Small intestine (tissue), 7 donors: ENCODE data around the gene UCMA. TPM values are rescaled to one million over a fixed set of nuclear protein-coding genes. Genes with fewer than 3 reads are reported as not detected.
"Not testable (repeated sequence)": the region's sequence is repeated elsewhere in the genome, so short reads cannot be mapped to it uniquely, and the experiment has no call there.

Source experiments
- DNase-seq, 2 donors: peaks; one replicate each; pipeline versions ENCODE4 v3.0.0 to v3.0.0-alpha.2; 2013
- FAIRE-seq: peaks from 2 replicates; lab custom pipeline; 2012; peaks lifted over from hg19 to GRCh38; lab: Jason Lieb, UNC
- H3K27ac ChIP-seq, 3 donors: one replicate each; pipeline ENCODE4 v1.5.1; 2013; ENCODE audit warnings: low read length in 2 of 3, mild to moderate bottlenecking in 2 of 3, control low read depth in 1 of 3, inconsistent platforms in 1 of 3, low read depth in 1 of 3, moderate library complexity in 1 of 3
- H3K27me3 ChIP-seq, 3 donors: one replicate each; pipeline ENCODE4 v1.6.1; 2013; ENCODE audit warnings: low read length in 3 of 3, inconsistent platforms in 1 of 3; ENCODE audit not compliant: control insufficient read depth in 3 of 3, insufficient read depth in 3 of 3
- H3K36me3 ChIP-seq, 3 donors: one replicate each; pipeline ENCODE4 v1.6.1; 2013; ENCODE audit warnings: low read length in 3 of 3, inconsistent platforms in 1 of 3, low read depth in 1 of 3, mild to moderate bottlenecking in 1 of 3, moderate library complexity in 1 of 3; ENCODE audit not compliant: control insufficient read depth in 3 of 3, insufficient read depth in 2 of 3
- H3K4me1 ChIP-seq, 3 donors: one replicate each; pipeline ENCODE4 v1.6.1; 2013; ENCODE audit warnings: low read length in 2 of 3, inconsistent platforms in 1 of 3, low read depth in 1 of 3, mild to moderate bottlenecking in 1 of 3, moderate library complexity in 1 of 3; ENCODE audit not compliant: control insufficient read depth in 3 of 3, insufficient read depth in 2 of 3
- H3K4me3 ChIP-seq, 3 donors: one replicate each; pipeline ENCODE4 v1.5.1; 2013; ENCODE audit warnings: low read length in 3 of 3, control low read depth in 1 of 3, inconsistent platforms in 1 of 3, low read depth in 1 of 3, mild to moderate bottlenecking in 1 of 3, moderate library complexity in 1 of 3
- H3K9me3 ChIP-seq, 2 donors: one replicate each; pipeline ENCODE4 v1.6.1; 2013; ENCODE audit warnings: low read depth in 1 of 2, low read length in 1 of 2; ENCODE audit not compliant: control insufficient read depth in 2 of 2, insufficient read depth in 1 of 2
- WGBS, 3 donors: extraction: QIAGEN DNeasy Blood & Tissue Kit; methylation state at CpG; one replicate each; pipeline ENCODE4 v1.1.7; 2013; 5-methylcytosine and 5-hydroxymethylcytosine counted together
- polyA plus RNA-seq, 4 donors: library from polyadenylated mRNA; stranded (reverse) in 3 of 4; unstranded in 1 of 4; fragments of 200-250 nt in 3 of 4; fragments of 120-200 nt in 1 of 4; gene quantifications; one replicate each; pipeline versions ENCODE4 v1.2.1 to v1.2.3, GENCODE V29; 2013
- donor health status: healthy with polysubstance abuse.
- donor health status: control.
- donor health status: control.
- donor health status: Bipolar disorder and iron deficiency.
- donor health status: healthy.

Gene UCMA
- polyA plus RNA-seq, 4 donors = not detected

DNA sequence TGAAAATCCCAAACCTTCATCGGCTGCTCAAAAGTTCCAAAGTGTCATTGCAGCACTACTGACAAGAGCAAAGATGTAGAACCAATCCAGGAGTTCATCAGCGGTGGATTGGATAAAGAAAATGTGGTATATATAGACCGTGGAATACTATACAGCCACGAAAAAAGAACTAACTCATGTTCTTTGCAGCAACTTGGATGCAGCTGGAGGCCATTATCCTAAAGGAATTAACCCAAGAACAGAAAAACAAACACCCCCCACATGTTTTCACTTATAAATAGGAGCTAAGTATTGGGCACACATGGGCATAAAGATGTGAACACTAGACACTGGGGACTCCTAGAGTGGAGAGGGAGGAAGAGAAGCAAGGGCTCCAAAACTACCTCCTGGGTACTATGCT is 34.1 kb upstream of the UCMA start:
- Histone ChIP-seq H3K4me3 (no peak overlapping the region), H3K36me3 (no peaks in the 10 kb centered on the region), H3K4me1 (peaks cover 0 to 9% (median 0%) of the 10 kb centered on the region in 3 donors), H3K27ac (no peak overlapping the region), H3K27me3 (no peaks in the 10 kb centered on the region), H3K9me3 (peaks cover 0 to 3% of the 10 kb centered on the region in 2 donors)
- 71 to 94% (median 74%) methylated on average over 4 of the region's 4 CpGs for WGBS, 3 donors
- DNase-seq (no peak), FAIRE-seq (no peak)

DNA sequence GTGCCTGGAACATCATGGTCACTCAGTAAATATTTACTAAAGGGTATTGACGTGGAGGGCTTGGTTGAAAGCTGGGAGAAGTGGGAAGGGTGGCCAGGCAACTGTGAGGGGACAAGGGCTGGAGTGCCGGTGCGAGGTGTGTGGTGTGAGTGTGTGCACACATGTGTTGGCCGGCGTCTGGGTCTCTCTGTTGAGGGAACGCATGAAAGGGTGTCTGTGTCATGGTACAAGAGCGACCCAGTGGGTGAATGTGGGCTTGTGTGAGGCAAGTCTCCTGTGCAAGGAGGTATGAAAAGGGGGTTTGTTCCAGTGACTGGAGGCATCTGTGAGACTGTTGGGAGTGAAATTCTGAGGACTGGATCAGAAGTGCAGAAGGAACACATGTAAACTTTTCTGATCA is 29.4 kb upstream of the UCMA start:
- no peak overlapping the region for H3K4me3 ChIP-seq
- no peaks in the 10 kb centered on the region for H3K36me3 ChIP-seq
- H3K27me3 ChIP-seq = no peaks in the 10 kb centered on the region
- no peak for DNase-seq
- H3K9me3 ChIP-seq = peaks cover 0 to 6% of the 10 kb centered on the region in 2 donors
- 76 to 81% (median 80%) methylated on average over 7 of the region's 7 CpGs for WGBS, 3 donors
- no peak for FAIRE-seq
- H3K4me1 ChIP-seq = no peaks in the 10 kb centered on the region
- no peak overlapping the region for H3K27ac ChIP-seq

DNA sequence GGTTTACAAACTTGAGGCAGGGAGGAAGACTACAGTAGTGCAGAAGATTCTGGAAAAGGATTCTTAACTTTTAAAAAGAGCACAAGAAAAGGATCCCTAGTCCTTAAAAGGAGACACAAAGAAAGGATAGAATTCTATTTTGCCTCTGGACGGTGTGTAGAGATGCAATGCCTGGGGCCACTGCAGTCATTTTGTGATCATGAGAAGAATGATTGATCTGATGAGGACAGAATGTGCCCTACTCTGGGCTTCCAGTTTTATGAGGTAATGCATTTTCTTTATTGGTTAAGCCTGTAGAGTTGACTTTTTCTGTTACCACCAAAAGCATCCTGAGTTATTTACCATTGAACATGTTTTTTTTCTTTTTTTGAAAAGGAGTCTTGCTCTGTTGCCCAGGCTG is 28.3 kb upstream of the UCMA start:
- FAIRE-seq = no peak
- no peaks in the 10 kb centered on the region for H3K27me3 ChIP-seq

DNA sequence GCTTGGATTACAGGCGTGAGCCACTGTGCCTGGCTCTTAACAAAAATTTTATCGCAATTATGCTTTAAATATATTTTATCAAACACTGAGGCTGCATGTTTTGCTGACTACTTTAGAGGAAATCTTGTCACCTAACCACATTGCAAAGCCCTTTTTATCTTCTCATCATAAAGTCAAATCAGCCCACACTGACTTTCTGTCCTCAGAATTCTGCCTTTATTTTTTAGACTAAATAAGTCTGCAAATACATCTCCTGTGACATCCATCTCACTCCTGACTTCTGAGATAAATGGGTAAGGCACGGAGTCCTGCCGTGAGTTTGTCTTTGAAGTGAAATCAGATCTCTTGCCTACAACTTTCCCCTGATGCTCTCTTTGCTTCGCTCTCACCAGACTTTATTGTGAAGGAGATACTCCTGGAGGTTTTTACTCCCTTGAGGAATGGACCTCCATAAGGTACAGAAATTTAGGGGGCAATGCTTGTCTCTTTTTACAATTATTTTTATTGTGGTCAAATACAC is 23.5 kb upstream of the UCMA start:
- no peak for DNase-seq
- no peaks in the 10 kb centered on the region for H3K4me1 ChIP-seq
- H3K27me3 ChIP-seq = no peaks in the 10 kb centered on the region
- WGBS, 3 donors = 75 to 88% (median 81%) methylated on average over 5 of the region's 5 CpGs
- H3K27ac ChIP-seq = no peak overlapping the region
- H3K9me3 ChIP-seq = peaks cover 0 to 3% of the 10 kb centered on the region in 2 donors
- no peaks in the 10 kb centered on the region for H3K36me3 ChIP-seq
- no peak overlapping the region for H3K4me3 ChIP-seq
- FAIRE-seq = no peak

More for the DNA sequence above, 28.3 kb upstream of the UCMA start:
- WGBS, 3 donors = 86 to 97% (median 94%) methylated on average over 1 of the region's 1 CpG
- H3K4me1 ChIP-seq = no peaks in the 10 kb centered on the region
- no peak for DNase-seq
- no peaks in the 10 kb centered on the region for H3K36me3 ChIP-seq
- no peak overlapping the region for H3K27ac ChIP-seq
- H3K4me3 ChIP-seq = no peak overlapping the region
- peaks cover 0 to 3% of the 10 kb centered on the region in 2 donors for H3K9me3 ChIP-seq

DNA sequence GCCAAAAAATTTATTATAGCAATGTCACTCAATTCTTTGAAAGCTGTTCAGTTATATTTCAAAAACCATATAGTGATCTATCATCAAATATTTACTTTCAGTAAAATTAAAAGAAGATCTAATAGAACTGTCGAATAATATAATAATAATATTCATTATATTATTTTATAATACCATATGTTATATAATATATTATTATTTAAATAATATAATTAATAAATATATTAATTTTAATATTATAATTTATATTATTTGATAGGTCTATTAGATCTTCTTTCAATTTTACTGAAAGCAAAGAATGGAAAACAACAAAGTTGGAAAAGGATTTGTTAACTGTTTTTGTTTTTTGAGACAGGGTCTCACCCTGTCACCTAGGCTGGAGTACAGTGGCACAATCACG is 22.5 kb upstream of the UCMA start:
- FAIRE-seq (peak; percentile 79), DNase-seq (no peak)
- H3K36me3 ChIP-seq = no peaks in the 10 kb centered on the region
- no peaks in the 10 kb centered on the region for H3K4me1 ChIP-seq
- H3K4me3 ChIP-seq = no peak overlapping the region
- WGBS, 3 donors = 84 to 91% (median 85%) methylated on average over 2 of the region's 2 CpGs
- peaks cover 0 to 3% of the 10 kb centered on the region in 2 donors for H3K9me3 ChIP-seq
- H3K27ac ChIP-seq = no peak overlapping the region
- no peaks in the 10 kb centered on the region for H3K27me3 ChIP-seq

DNA sequence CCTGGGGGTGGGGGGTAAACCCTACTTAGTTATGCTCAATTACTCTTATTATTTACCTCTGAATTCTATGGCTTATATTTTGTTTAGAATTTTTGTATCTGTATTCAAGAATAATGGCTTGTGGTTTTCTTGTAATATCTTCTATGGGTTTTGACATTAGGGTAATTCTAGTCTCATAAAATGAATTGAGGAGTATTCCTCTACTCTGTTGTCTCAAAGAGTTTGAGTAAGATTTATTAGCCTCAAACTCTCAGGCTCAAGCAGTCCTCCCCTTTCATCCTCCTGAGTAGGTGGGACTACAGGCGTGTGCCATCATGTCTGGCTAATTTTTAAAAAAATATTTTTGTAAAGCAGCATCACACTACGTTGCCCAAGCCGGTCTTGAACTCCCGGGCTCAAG is 19.6 kb upstream of the UCMA start:
- no peaks in the 10 kb centered on the region for H3K36me3 ChIP-seq
- H3K9me3 ChIP-seq = no peaks in the 10 kb centered on the region
- WGBS, 3 donors = 86 to 94% (median 92%) methylated on average over 4 of the region's 4 CpGs
- H3K4me1 ChIP-seq = no peaks in the 10 kb centered on the region
- no peak overlapping the region for H3K4me3 ChIP-seq
- no peak overlapping the region for H3K27ac ChIP-seq
- no peak for FAIRE-seq
- no peaks in the 10 kb centered on the region for H3K27me3 ChIP-seq
- no peak for DNase-seq

DNA sequence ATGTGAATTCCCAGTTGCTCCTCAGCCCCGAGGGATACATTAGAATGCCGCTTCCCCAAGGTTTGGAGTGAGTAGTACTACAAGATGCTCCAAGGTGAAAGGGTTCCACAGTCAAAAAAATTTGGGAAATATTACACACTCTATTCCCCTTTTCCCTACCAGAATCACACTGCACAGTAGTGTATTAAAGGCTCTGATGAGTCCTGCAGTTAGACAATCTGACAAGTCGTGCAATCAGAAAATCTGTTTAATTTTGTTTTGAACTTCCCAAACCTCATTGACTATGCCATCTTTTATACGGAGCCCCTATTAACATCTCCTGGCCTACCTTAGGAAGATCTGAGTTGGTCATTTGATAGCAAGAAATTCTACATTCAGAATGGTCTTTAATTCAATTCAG is 13.6 kb upstream of the UCMA start:
- H3K4me3 ChIP-seq = no peak overlapping the region
- no peak for DNase-seq
- no peak for FAIRE-seq
- 92 to 94% (median 93%) methylated on average over 4 of the region's 4 CpGs for WGBS, 3 donors
- H3K27ac ChIP-seq = no peak overlapping the region
- no peaks in the 10 kb centered on the region for H3K9me3 ChIP-seq
- no peaks in the 10 kb centered on the region for H3K4me1 ChIP-seq
- H3K27me3 ChIP-seq = no peaks in the 10 kb centered on the region
- no peaks in the 10 kb centered on the region for H3K36me3 ChIP-seq

DNA sequence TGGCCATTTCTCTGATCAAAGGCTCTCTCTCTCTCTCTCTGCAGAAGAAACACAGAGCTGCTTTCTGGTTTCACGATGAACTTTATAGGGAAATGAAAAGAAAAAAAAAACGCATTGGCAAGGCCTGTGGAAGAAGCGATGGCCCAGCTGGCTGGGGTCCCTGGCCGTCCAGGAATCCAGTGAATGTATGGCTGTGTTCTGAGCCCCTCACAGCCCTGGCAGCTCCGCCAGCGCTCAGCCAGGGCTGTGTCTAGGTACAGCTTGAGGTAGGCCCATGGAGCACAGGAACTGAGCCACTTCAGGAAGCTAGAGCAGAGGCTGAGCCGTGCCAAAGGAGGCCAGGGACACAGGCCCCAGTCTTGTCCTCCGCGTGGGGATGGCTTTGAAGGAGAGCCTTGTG is 13.1 kb upstream of the UCMA start:
- no peak for FAIRE-seq

DNA sequence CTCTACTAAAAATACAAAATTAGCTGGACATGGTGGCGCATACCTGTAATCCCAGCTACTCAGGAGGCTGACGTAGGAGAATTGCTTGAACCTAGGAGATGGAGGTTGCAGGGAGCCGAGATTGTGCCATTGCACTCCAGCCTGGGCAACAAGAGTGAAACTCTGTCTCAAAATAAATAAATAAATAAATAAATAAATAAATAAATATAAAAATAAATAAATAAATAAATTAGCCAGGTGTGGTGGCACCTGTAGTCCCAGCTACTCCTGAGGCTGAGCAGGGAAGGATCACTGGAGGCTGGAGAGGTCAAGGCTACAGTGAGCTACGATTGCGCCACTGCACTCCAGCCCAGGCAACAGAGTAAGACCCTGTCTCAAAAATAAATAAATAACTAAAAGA is 8.1 kb upstream of the UCMA start:
- H3K9me3 ChIP-seq, H3K27me3 ChIP-seq, DNase-seq, H3K4me1 ChIP-seq, FAIRE-seq, H3K27ac ChIP-seq, H3K4me3 ChIP-seq, H3K36me3 ChIP-seq: not testable (repeated sequence)
- 86 to 95% (median 93%) methylated on average over 5 of the region's 5 CpGs for WGBS, 3 donors

More for the DNA sequence above, 13.1 kb upstream of the UCMA start:
- 75 to 88% (median 78%) methylated on average over 9 of the region's 9 CpGs for WGBS, 3 donors
- Histone ChIP-seq H3K9me3 (no peaks in the 10 kb centered on the region), H3K4me3 (no peak overlapping the region), H3K27me3 (no peaks in the 10 kb centered on the region), H3K36me3 (no peaks in the 10 kb centered on the region), H3K4me1 (no peaks in the 10 kb centered on the region), H3K27ac (no peak overlapping the region)
- no peak for DNase-seq
